ENCODE results near the gene APOBEC3B.
"Not testable (repeated sequence)": the region's sequence is repeated elsewhere in the genome, so short reads cannot be mapped to it uniquely, and the experiment has no call there.

APOBEC3B gene

DNA sequence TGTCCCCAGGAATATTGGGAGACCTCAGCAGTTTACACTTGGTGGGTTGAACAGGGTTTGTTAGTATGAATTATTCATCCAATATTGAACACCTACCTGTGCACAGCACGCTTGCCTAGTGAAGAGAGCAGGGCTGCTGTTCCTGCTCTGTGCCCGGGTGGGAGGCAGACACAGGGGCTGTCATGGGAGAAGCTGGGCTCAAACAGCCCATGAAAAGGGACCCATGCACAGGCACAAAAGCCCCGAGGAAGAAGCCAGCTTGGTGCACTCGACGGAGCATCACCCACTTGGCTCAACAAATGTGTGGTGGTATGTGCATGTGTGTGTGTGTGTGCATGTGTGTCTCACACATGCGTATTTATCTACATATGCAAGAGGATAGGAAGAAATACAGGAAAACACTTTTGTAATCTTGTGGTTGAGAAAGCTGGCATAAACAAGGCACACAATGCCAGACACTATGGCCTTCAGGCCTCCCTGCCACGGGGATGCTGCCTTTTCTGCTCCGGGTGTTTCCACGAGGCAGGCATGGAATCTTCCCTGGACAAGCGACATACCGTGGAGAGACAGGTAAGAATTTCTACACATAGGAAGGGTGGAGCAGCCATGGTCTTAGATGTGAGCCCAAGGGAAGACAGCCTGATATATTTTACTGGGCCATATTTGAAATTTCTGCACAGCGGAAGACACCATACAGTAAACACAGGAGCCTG lies 29.7 kb upstream of the APOBEC3B start:
- no peak for DNase-seq

GRCh38 chr22:38953091-38953490 lies 29.1 kb upstream of the APOBEC3B start:
- no peak for DNase-seq

DNA sequence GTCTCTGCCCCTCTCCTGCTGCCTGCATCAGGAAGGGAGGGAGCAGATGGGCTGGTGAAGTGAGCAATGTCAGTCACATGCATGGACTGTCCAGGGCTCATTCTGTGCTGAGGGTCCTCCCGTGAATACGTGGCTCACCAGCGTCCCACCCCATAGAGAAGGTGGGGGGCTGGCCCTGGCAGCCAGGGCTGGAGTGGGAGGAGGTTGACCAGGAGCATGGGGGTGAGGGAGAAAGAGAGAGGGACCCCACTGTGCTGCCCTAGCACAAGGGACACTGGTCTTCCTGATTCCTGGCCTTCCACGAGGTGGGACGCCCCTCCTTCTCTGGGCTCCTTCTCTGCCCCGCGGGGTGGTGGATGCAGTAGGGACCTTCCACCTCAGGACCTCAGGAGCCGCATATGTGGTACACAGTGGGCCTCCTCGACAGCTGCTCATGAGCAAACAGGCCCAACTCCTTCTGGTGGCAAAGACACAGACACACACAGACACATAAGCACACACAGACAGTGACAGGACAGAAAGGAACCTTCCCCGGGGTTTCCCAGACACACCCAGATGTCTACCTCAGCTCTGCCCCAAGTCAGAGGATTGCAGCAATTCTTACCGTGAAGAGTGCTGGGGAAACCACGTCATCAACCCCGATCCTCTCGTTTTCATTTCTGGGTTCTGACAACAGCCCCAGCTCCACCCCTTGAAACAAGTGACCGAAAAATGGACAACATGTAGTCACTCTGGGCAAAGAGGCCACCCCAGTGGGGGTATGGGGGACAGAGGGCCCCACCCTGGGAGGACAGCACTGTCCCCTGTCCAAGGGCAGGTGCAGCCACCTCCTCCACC lies 28.4 kb upstream of the APOBEC3B start:
- DNase-seq: peak; percentile 19

GRCh38 chr22:38954414-38955043 lies 27.6 kb upstream of the APOBEC3B start:
- DNase-seq: peak; percentile 6

DNA sequence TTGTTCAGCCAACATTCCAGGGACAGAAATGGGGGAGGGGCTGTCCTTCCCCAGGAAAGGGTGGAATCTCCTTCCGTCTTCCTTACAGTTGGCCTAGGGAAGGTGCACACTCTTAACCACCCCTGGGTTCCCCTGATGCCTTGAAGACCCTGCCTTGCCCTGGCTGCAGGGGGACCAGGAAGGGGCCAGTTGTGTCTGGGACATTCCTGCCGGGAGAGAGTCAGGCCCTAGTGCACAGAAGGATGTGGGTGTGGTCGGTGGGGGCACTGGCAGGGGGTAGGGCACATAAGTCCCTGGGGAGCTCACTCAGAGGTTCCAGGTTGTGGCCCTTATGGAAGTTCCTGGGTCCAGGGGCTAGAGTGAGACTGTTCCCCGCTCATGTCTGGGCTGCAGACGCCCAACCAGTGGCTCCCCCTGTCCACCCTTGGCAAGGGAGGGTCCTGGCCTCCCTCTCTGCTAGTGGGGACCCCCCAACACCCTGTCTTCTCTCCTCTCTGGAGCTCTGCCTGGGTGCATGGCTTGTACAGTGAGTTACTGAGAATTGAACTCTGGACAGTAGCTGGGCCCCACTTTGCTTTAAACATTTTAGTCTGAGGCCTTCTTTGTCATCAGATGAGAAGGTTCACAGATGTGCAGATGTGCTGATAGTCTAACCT lies 26.8 kb upstream of the APOBEC3B start:
- DNase-seq: no peak

DNA sequence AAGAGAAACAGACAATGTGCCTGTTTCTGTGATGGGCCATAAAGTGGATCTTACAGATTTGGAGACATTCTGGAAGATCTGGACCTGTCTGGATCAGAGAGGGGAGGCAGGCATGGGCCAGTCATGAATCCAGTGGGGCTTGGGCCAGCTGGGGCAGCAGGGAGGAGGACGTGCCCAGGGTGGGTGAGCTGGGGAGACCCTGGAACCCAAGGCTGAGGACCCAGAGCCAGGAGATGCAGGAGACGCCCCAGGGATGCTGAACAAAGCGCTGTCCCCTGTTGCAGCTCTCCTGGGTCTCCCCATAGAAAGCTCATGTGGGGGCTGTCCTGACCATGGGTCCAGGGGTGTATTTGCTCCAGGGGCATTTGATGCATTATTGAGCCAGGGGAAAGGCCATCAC lies 26.2 kb upstream of the APOBEC3B start:
- DNase-seq: no peak

GRCh38 chr22:38956551-38956950 lies 25.6 kb upstream of the APOBEC3B start:
- no peak for DNase-seq

- no peak for DNase-seq
Measured at GRCh38 chr22:38957046-38957770, 24.9 kb upstream of the APOBEC3B start, which contains the start of gene APOBEC3A. Gene APOBEC3A (plus strand): TSS chr22:38957609. CDS start chr22:38957692, 83 bp downstream.

- DNase-seq: no peak
Measured at GRCh38 chr22:38957808-38958650, 24.1 kb upstream of the APOBEC3B start.

DNA sequence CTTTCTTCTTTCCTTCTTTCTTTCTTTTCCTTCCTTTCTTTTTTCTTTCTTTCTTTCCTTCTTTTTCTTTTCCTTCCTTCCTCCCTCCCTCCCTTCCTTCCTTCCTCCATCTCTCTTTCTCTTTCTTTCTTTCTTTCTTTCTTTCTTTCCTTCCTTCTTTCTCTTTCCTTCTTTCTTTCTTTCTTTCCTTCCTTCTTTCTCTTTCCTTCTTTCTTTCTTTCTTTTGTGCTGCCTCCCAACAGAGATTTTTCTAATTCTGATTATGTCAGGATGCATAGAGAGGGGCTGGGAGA lies 23.6 kb upstream of the APOBEC3B start:
- DNase-seq: not testable (repeated sequence)

DNA sequence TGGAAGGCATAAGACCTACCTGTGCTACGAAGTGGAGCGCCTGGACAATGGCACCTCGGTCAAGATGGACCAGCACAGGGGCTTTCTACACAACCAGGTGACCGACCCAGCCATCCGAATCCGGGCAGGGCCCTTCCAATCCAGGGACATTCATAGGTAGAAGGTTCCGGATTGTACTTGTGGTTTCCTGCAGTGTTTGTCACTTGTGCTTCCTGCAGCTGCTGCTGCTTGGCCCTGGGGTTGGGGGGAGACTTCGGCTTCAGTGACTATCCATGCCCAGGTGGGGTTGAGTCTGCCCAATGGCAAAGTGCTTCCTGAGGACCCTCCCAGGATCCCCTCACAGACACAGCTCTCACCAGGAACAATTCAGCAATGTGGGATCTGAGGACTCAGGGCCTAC lies 22.6 kb upstream of the APOBEC3B start:
- no peak for DNase-seq

DNA sequence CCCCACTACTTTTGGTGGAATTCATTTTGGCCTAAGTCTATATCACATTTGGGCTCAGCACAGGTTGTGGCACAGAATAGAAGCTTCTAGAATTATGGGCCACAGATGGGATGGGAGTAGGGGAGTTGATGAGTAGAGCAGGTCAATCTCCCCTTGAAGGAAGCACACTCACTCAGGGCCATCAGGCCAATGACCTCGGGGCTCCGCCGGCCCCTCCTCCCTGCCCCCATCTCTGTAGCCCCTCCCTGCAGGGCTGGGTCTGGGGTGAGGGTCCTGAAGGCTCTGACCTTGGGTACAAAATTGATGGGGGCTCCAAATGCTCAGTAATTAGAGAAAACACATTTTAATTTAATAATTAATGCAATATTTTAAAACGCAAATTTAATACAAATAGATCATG lies 21.5 kb upstream of the APOBEC3B start:
- not testable (repeated sequence) for DNase-seq

DNA sequence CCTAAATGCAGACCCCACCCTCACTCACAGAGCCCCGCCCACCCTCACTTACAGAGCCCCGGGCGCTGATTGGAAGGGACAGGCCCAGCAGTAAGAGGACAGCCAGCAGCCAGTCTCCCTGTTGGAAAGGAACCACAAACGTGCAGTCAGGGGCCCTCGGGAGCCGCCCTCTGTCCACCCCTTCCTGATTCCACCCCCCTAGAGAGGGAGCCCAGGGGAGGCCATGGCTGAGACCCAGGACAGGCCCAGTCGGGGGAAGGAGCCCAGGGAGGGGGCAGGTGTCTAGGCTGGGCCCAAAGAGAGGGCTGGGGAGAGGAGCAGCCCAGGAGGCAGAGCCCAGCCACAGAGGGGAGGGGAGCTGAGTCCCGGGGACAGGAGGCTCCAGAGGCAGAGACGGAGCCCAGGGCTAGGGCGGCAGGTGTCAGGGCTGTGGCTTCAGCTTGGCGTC lies 18.8 kb upstream of the APOBEC3B start:
- DNase-seq: not testable (repeated sequence)

- DNase-seq: no peak
Measured at GRCh38 chr22:38963872-38964271, 18.3 kb upstream of the APOBEC3B start.

DNA sequence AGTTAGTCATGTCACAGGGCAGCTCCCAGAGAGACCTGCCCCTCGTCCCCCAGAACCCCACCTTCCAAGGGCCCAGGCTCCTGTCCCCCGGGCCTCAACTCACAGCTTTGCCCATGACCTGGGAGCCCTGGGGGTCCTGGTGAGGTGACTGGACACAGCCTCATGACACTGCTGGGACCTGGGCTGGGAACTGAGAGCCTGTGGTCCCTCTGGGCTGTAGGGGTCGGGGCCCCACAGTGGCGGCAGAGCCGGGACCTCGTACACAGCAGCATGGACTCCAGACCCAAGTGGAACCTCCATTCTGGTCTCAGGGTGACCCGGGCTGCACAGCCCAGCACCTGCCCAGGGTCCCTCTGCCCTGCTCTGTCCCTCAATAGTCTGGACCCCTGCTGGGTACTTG lies 17.8 kb upstream of the APOBEC3B start:
- DNase-seq: no peak

GRCh38 chr22:38964989-38965388 lies 17.2 kb upstream of the APOBEC3B start:
- DNase-seq: no peak

GRCh38 chr22:38965614-38966379 lies 16.4 kb upstream of the APOBEC3B start:
- no peak for DNase-seq

GRCh38 chr22:38966380-38966702 lies 15.8 kb upstream of the APOBEC3B start:
- DNase-seq: no peak

DNA sequence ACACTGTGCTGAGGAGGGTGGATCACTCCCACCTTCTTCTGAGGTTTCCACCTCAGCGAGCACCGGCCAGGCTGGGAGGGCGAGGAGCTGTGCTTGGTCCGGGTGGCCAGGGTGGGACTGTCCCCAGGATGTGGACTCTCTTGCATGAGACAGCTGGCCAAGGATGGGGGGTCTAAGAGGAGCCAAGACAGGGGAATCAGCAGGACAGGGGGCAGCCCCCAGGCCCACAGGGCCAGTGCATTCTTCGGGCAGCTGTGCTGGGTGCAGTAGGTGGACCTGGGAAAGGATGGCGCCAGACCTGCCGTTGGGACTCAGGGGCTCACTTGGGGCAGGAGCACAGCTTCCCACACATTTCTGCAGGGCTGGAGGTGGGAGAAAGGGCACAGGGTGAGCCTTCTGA lies 15.2 kb upstream of the APOBEC3B start:
- no peak for DNase-seq

- DNase-seq: no peak
Measured at GRCh38 chr22:38967451-38968450, 14.4 kb upstream of the APOBEC3B start.
